ENCODE results near the gene DDIT4.

Gene DDIT4

GRCh38 chr10:72316748-72317435 is 43.2 kb downstream of the DDIT4 start:
- DNase-seq (ENCODE audit: low read depth in 3 of 3), result no peak

GRCh38 chr10:72318418-72319262 is 44.9 kb downstream of the DDIT4 start:
- no peak for DNase-seq (ENCODE audit: low read depth in 3 of 3)

GRCh38 chr10:72319416-72320254 is 45.9 kb downstream of the DDIT4 start:
- DNase-seq (ENCODE audit: low read depth in 3 of 3), result peak; percentile 76 to 91 (median 83)

GRCh38 chr10:72320676-72321247 is 47.0 kb downstream of the DDIT4 start:
- DNase-seq (ENCODE audit: low read depth in 3 of 3), result peak in 2 of 3 donors; percentile 63 to 82

GRCh38 chr10:72321248-72322029 is 47.7 kb downstream of the DDIT4 start:
- no peak for DNase-seq (ENCODE audit: low read depth in 3 of 3)

- DNase-seq (ENCODE audit: low read depth in 3 of 3), result no peak
Measured at GRCh38 chr10:72322030-72322279, 48.2 kb downstream of the DDIT4 start.

GRCh38 chr10:72322280-72323058 is 48.7 kb downstream of the DDIT4 start:
- no peak for DNase-seq (ENCODE audit: low read depth in 3 of 3)

- no peak for DNase-seq (ENCODE audit: low read depth in 3 of 3)
Measured at GRCh38 chr10:72323108-72323749, 49.5 kb downstream of the DDIT4 start.

- DNase-seq (ENCODE audit: low read depth in 3 of 3), result no peak
Measured at GRCh38 chr10:72323771-72324191, 50.1 kb downstream of the DDIT4 start.

Data from stimulated activated CD4-positive, alpha-beta T cell treated with anti-CD3 and anti-CD28 coated beads, TNF-alpha, amount 100 ng/mL, for 48 hours (primary cell).